K562 (cell line): ENCODE measurements around the gene CLCN6. TPM values are rescaled to one million over a fixed set of nuclear protein-coding genes. Genes with fewer than 3 reads are reported as not detected.

Source experiments
- ATF7 ChIP-seq: fragments of 450-650 bp; IDR thresholded peaks from 2 replicates; pipeline ENCODE4 v1.7.1; 2014; ENCODE audit warnings: mild to moderate bottlenecking, moderate library complexity
- CBFB ChIP-seq: sonication (generic); formaldehyde crosslinking; IDR thresholded peaks from 2 replicates; pipeline ENCODE4 v1.4.0; 2020; ENCODE audit warnings: mild to moderate bottlenecking, missing genetic modification reagents
- DPF2 ChIP-seq: fragments of 450-650 bp; IDR thresholded peaks from 2 replicates; pipeline ENCODE4 v1.6.1; 2016
- HDAC1 ChIP-seq, 2 experiments: fragments of 450-650 bp; IDR thresholded peaks; 2 replicates each; pipeline ENCODE4 v1.6.1; 2016 to 2017; ENCODE audit warnings: inconsistent platforms in 1 of 2, mild to moderate bottlenecking in 1 of 2, moderate library complexity in 1 of 2
- JUN ChIP-seq, 2 experiments: sonication (generic) in 1 of 2; formaldehyde crosslinking in 1 of 2; IDR thresholded peaks; 2 replicates each; pipeline versions ENCODE4 v1.6.1 to v1.8.0; 2012 to 2022; ENCODE audit warnings: borderline replicate concordance in 2 of 2, mild to moderate bottlenecking in 2 of 2, improper control_type of control experiment in 1 of 2, low read depth in 1 of 2, low read length in 1 of 2, missing genetic modification reagents in 1 of 2
- KLF6 ChIP-seq: fragments of 250-450 bp; sonication (Bioruptor Pico); IDR thresholded peaks from 2 replicates; pipeline ENCODE4 v1.4.0; 2020; ENCODE audit warnings: mild to moderate bottlenecking, moderate library complexity, borderline replicate concordance
- MAZ ChIP-seq, 2 experiments: fragments of 450-650 bp in 1 of 2; sonication (generic) in 1 of 2; formaldehyde crosslinking; IDR thresholded peaks in 1 of 2; conservative IDR thresholded peaks in 1 of 2; 2 replicates each; pipeline versions ENCODE4 v1.4.0 to v1.5.0; 2020; ENCODE audit warnings: mild to moderate bottlenecking in 1 of 2, missing genetic modification reagents in 1 of 2
- MBD2 ChIP-seq: sonication (generic); IDR thresholded peaks from 2 replicates; pipeline ENCODE4 v1.6.1; 2016; ENCODE audit warnings: low read depth, borderline replicate concordance
- MYBL2 ChIP-seq, 2 experiments: fragments of 450-650 bp in 1 of 2; sonication (generic) in 1 of 2; formaldehyde crosslinking in 1 of 2; IDR thresholded peaks; 2 replicates each; pipeline versions ENCODE4 v1.6.1 to v1.8.1; 2017 to 2022; ENCODE audit warnings: borderline replicate concordance in 1 of 2, inconsistent platforms in 1 of 2, low read depth in 1 of 2, mild to moderate bottlenecking in 1 of 2, missing genetic modification reagents in 1 of 2, moderate library complexity in 1 of 2
- NCOA2 ChIP-seq, 2 experiments: fragments of 450-650 bp; IDR thresholded peaks; 2 replicates each; pipeline ENCODE4 v1.6.1; 2018; ENCODE audit warnings: mild to moderate bottlenecking in 2 of 2, moderate library complexity in 1 of 2; ENCODE audit not compliant: partially characterized antibody in 2 of 2
- NR2C1 ChIP-seq, 2 experiments: fragments of 450-650 bp; IDR thresholded peaks; 2 replicates each; pipeline ENCODE4 v1.6.1; 2017; ENCODE audit warnings: mild to moderate bottlenecking in 2 of 2, antibody characterized with exemption in 1 of 2, inconsistent platforms in 1 of 2, missing compliant biosample characterization in 1 of 2, missing genetic modification characterization in 1 of 2
- PHF8 ChIP-seq: fragments of 200-600 bp; sonication (generic); IDR thresholded peaks from 2 replicates; pipeline ENCODE4 v1.6.1; 2012; ENCODE audit warnings: mixed run types, mild to moderate bottlenecking, inconsistent platforms, low read length, moderate library complexity, borderline replicate concordance
- POLR2G ChIP-seq: fragments of 200-400 bp; formaldehyde crosslinking; IDR thresholded peaks from 2 replicates; pipeline ENCODE4 v1.6.1; 2017; ENCODE audit warnings: low read depth, mild to moderate bottlenecking, antibody characterized with exemption, low read length, moderate library complexity
- PURB ChIP-seq: sonication (generic); formaldehyde crosslinking; IDR thresholded peaks from 2 replicates; pipeline ENCODE4 v1.9.0; 2021; ENCODE audit warnings: low read depth, mild to moderate bottlenecking, missing genetic modification reagents
- RBM22 ChIP-seq: fragments of 200-400 bp; formaldehyde crosslinking; IDR thresholded peaks from 2 replicates; pipeline ENCODE4 v1.6.1; 2018; ENCODE audit warnings: low read length, low read depth; ENCODE audit not compliant: poor library complexity, severe bottlenecking
- SMARCA4 ChIP-seq: fragments of 450-650 bp; IDR thresholded peaks from 2 replicates; pipeline ENCODE4 v1.6.1; 2016
- TEAD1 ChIP-seq, 2 experiments: fragments of 450-650 bp in 1 of 2; sonication (generic) in 1 of 2; formaldehyde crosslinking; IDR thresholded peaks; 2 replicates each; pipeline versions ENCODE4 v1.4.0 to v1.8.0; 2020 to 2022; ENCODE audit warnings: mild to moderate bottlenecking in 2 of 2, missing genetic modification reagents in 1 of 2
- TEAD4 ChIP-seq, 2 experiments: sonication (generic) in 1 of 2; formaldehyde crosslinking in 1 of 2; IDR thresholded peaks; 2 replicates each; pipeline versions ENCODE4 v1.6.1 to v1.8.0; 2012 to 2022; ENCODE audit warnings: borderline replicate concordance in 1 of 2, inconsistent platforms in 1 of 2, low read length in 1 of 2, mild to moderate bottlenecking in 1 of 2, missing genetic modification reagents in 1 of 2
- ZBTB11 ChIP-seq, 3 experiments: fragments of 200-800 bp in 1 of 3; fragments of 250-450 bp in 1 of 3; fragments of 450-650 bp in 1 of 3; sonication (Bioruptor Pico) in 1 of 3; sonication (Bioruptor generic) in 1 of 3; formaldehyde crosslinking in 1 of 3; IDR thresholded peaks; 2 replicates each; pipeline versions ENCODE4 v1.6.1 to v1.8.0; 2016 to 2022; ENCODE audit warnings: mild to moderate bottlenecking in 2 of 3, missing genetic modification characterization in 2 of 3, missing compliant biosample characterization in 1 of 3, moderate library complexity in 1 of 3
- ZNF263 ChIP-seq: sonication (generic); formaldehyde crosslinking; IDR thresholded peaks from 2 replicates; pipeline ENCODE4 v1.8.0; 2022; ENCODE audit warnings: mild to moderate bottlenecking, missing genetic modification reagents, borderline replicate concordance
- polyA plus RNA-seq, 8 experiments: library from polyadenylated mRNA; depleted of rRNA in 4 of 8; stranded (reverse) in 5 of 8; unstranded in 3 of 8; fragments of >200 nt; fragmentation: Nextera tagmentation in 2 of 8; fragmentation: Illumina TruSeq in 1 of 8; extraction: Ambion mirVana in 2 of 8; extraction: Trizol in 1 of 8; gene quantifications; 2 replicates each; pipeline versions ENCODE4 v1.2.1 to v1.2.3, GENCODE V29; 2011 to 2014; ENCODE audit warnings: inconsistent platforms in 1 of 8, missing spikeins in 1 of 8
- total RNA-seq, 7 experiments: library from RNA; depleted of rRNA in 6 of 7; stranded (reverse); fragments of >200 nt in 6 of 7; fragmentation: Illumina TruSeq in 2 of 7; extraction: Trizol in 2 of 7; gene quantifications; 2 replicates each; pipeline versions ENCODE4 v1.2.1 to v1.2.3, GENCODE V29; 2011 to 2021; ENCODE audit warnings: low replicate concordance in 1 of 7

Gene CLCN6
- total and polyA plus RNA-seq, 9 of the 15 experiments (the other 6 are each of a cell fraction or from before 2014, with no cell fraction given), result 2.0 to 21.8 (median 13.6) TPM

DNA sequence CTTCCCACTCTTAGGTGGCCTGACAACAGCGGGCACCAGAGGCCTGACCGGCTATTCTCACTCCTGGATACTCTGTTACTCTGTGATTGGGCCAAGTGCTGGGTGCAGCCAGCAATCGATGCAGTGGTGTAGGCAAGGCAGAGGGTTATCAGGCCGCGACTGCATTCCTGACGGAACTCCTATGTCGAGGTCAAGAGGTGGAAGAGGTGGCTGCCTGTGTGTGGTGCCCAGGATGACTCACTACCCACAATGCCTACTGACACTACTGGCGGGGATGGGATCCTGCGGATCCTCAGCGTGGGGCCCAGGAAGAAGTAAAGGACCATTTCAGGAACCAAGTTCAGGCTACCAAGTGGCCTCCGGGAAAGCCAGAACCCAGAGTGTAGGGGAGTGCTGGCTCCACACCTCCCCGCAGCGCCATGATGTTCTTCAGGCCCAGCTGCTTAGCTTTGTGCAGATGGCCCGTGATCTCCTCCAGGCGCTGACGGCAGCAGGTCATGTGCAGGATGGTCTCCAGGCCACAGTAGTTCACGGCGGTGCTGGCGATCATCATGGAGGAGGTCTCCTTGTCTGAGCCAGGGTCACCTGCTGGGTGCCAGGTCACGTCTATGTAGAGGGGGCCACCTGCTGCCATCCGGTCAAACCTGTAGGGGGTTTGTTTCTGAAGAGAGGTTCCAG lies 5.1 kb upstream of the CLCN6 start (continued):
- TF ChIP-seq MAZ (CRISPR knock-in tag; conservative IDR thresholded peaks at IDR 0.05 in 1 of 2, IDR thresholded peaks at IDR 0.05 in 1 of 2) (peak in 1 of 2 experiments; percentile 49; a peak in 1 of 4 replicates), TEAD1 (CRISPR knock-in tag; IDR thresholded peaks at IDR 0.05) (peak in 1 of 2 experiments; percentile 85; a peak in 3 of 4 replicates), MYBL2 (IDR thresholded peaks at IDR 0.05; ENCODE audit: low read depth) (no peak), MYBL2 (CRISPR knock-in tag; IDR thresholded peaks at IDR 0.05; ENCODE audit: borderline replicate concordance) (no peak), SMARCA4 (peak; percentile 69; the same call in 1 of the 2 replicates), POLR2G (peak; percentile 69), PHF8 (peak; percentile 23; the same call in 1 of the 2 replicates), HDAC1 (IDR thresholded peaks at IDR 0.05) (0 out of 4 replicates have a peak, but pooled peaks of 1 of the 2 experiments have one; percentile 35), NR2C1 (IDR thresholded peaks at IDR 0.05) (no peak), NR2C1 (tag; IDR thresholded peaks at IDR 0.05) (peak; percentile 68), JUN (IDR thresholded peaks at IDR 0.05; ENCODE audit: borderline replicate concordance, low read depth, low read length) (peak; percentile 84; the same call in 1 of the 2 replicates), JUN (CRISPR knock-in tag; IDR thresholded peaks at IDR 0.05; ENCODE audit: borderline replicate concordance) (no peak), ZNF263 (CRISPR knock-in tag) (0 out of 2 replicates have a peak, but pooled peaks have one; percentile 10), NCOA2 (IDR thresholded peaks at IDR 0.05; ENCODE audit: partially characterized antibody in 2 of 2) (no peak), PURB (CRISPR knock-in tag) (no peak), RBM22 (no peak), DPF2 (peak; percentile 60), ATF7 (peak; percentile 22; the same call in 1 of the 2 replicates), MBD2 (0 out of 2 replicates have a peak, but pooled peaks have one; percentile 3), ZBTB11 (CRISPR knock-in tag; IDR thresholded peaks at IDR 0.05) (peak in 1 of 3 experiments; percentile 80; a peak in 2 of 6 replicates), KLF6 (CRISPR knock-in tag) (no peak), TEAD4 (IDR thresholded peaks at IDR 0.05; ENCODE audit: low read length) (no peak), TEAD4 (CRISPR knock-in tag; IDR thresholded peaks at IDR 0.05; ENCODE audit: borderline replicate concordance) (no peak), CBFB (CRISPR knock-in tag) (peak; percentile 54; the same call in 1 of the 2 replicates)
